NT2/D1 (cell line): ENCODE measurements around the gene ACSF2.

Source experiments
- DNase-seq: peaks from one replicate; pipeline ENCODE4 v3.0.0-alpha.2; 2011; ENCODE audit warnings: low read depth, low spot score
- H3K27me3 ChIP-seq: 2 replicates; pipeline ENCODE4 v1.6.0; 2011; ENCODE audit warnings: mild to moderate bottlenecking; ENCODE audit not compliant: insufficient read length, insufficient read depth
- H3K36me3 ChIP-seq: 2 replicates; pipeline ENCODE4 v1.6.1; 2011; ENCODE audit warnings: mild to moderate bottlenecking, low read length, mixed read lengths; ENCODE audit not compliant: insufficient read depth, insufficient read length
- H3K4me1 ChIP-seq: 2 replicates; pipeline ENCODE4 v1.5.1; 2011; ENCODE audit not compliant: insufficient read depth, insufficient read length
- H3K4me3 ChIP-seq: 2 replicates; pipeline ENCODE4 v1.5.1; 2011; ENCODE audit warnings: low read depth; ENCODE audit not compliant: insufficient read length
- H3K9ac ChIP-seq: 2 replicates; pipeline ENCODE4 v1.6.0; 2011; ENCODE audit warnings: low read depth; ENCODE audit not compliant: insufficient read length
- H3K9me3 ChIP-seq: 2 replicates; pipeline ENCODE4 v1.5.1; 2011; ENCODE audit warnings: mild to moderate bottlenecking, low read length; ENCODE audit not compliant: insufficient read depth
- SUZ12 ChIP-seq: IDR thresholded peaks from 2 replicates; pipeline ENCODE4 v1.6.1; 2011; ENCODE audit not compliant: insufficient read length, insufficient read depth; ENCODE audit errors: extremely low read depth
- YY1 ChIP-seq: IDR thresholded peaks from 2 replicates; pipeline ENCODE4 v1.6.1; 2011; ENCODE audit not compliant: insufficient read length, insufficient read depth
- ZNF274 ChIP-seq: IDR thresholded peaks from 2 replicates; pipeline ENCODE4 v1.6.1; 2011; ENCODE audit warnings: mild to moderate bottlenecking, low read depth, low read length

ACSF2 gene

DNA sequence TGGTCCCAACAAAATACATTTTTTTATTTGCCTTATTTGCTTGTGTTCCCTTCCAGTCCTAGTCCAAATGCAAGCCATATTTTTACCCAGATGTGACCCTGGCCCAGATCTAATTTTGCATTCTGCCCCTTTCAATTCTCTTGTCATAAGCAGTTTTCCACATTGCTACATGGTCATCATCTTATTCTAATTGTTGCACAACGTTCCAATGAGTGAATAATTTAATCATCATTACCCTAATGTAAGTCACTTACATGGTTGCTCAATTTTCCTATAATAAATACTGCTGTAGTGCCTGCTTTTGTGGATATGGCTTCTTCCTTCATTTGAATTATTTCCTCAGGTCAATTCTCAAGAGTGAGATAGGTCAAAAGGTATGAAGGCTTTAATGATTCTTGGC, 65.5 kb downstream of the ACSF2 start:
- Histone ChIP-seq H3K4me1 (peaks cover 2% of the 10 kb centered on the region), H3K9ac (no peak overlapping the region)

DNA sequence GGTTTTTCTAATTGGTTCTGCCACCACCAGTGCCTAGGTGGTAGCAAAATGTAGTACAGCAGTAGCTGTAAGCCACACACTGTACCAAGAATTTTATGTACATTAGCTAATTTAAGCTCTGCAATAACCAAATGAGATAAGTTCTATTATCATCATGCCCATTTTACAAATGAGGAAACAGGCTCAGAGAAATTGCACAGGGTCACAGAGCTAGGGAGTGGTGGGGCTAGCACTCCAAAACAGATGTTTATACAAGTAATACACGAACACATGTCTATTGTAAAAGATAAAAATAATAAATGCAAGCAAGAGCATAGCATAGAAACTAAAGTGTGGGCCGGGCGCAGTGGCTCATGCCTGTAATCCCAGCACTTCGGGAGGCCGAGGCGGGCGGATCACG, 66.2 kb downstream of the ACSF2 start:
- TF ChIP-seq SUZ12 (no peak), ZNF274 (no peak), YY1 (no peak)

More for the DNA sequence above, 65.5 kb downstream of the ACSF2 start:
- Histone ChIP-seq H3K27me3 (no peaks in the 10 kb centered on the region), H3K36me3 (no peaks in the 10 kb centered on the region), H3K4me3 (no peak overlapping the region), H3K9me3 (no peaks in the 10 kb centered on the region)
- no peak for DNase-seq
- TF ChIP-seq YY1 = no peak
- TF ChIP-seq ZNF274 = no peak
- no peak for TF ChIP-seq SUZ12

DNA sequence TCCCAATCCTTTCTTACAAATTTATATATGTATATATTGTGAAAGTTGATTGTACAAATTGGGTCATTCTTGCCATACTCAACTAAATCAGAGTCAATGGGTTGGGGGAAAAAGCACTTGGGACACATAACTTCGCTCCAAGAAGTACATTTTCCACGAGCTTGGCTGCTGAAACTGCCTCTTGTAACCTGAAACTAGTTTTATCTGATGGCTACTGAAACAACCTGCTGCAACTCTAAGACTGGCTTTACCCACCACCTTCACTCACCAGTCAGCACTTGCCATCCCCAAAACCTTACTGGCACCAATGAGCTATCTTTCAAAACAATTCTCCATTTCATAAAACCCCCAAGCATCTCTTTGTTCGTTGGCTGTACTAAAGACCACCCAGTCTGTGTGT, 67.7 kb downstream of the ACSF2 start:
- Histone ChIP-seq H3K4me1 (peaks cover 5% of the 10 kb centered on the region), H3K36me3 (no peaks in the 10 kb centered on the region), H3K27me3 (no peaks in the 10 kb centered on the region), H3K4me3 (no peak overlapping the region), H3K9me3 (no peaks in the 10 kb centered on the region), H3K9ac (no peak overlapping the region)
- no peak for TF ChIP-seq SUZ12
- TF ChIP-seq YY1 = no peak
- no peak for TF ChIP-seq ZNF274
- no peak for DNase-seq

More for the DNA sequence above, 66.2 kb downstream of the ACSF2 start:
- no peak overlapping the region for H3K9ac ChIP-seq
- H3K4me3 ChIP-seq = no peak overlapping the region
- no peaks in the 10 kb centered on the region for H3K9me3 ChIP-seq
- peaks cover 2% of the 10 kb centered on the region for H3K4me1 ChIP-seq
- no peaks in the 10 kb centered on the region for H3K36me3 ChIP-seq
- no peak for DNase-seq
- H3K27me3 ChIP-seq = no peaks in the 10 kb centered on the region

DNA sequence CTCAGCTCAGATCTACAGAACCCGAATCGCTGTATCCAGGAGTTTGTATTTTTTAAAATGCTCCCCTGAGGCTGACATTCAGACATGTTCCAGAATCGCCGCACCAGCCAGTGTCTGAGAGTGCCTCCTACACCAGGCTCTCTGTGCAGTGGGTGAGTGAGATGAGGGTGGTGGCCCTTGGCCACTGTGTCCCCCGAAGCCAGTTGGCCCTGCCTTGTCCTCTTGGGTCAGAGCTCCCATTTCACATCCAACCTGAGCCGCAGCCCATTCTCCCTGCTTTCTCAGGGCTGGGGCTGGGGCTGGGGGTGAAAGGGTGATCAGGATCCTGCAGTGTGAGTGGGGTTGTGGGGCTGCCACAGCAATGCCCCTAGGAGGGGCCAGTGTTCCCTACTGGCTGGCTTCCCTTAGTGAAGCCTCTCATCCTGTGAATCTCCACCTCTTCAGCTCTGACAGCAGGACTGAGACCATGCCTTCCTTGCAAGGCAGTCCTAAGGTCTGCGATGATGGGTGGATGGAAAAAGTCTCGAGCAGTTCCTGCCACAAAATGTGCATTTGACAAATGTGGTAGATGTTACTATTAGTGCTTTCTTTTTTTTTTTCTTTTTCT, 69.3 kb downstream of the ACSF2 start:
- Histone ChIP-seq H3K27me3 (no peaks in the 10 kb centered on the region), H3K4me1 (peaks cover 5% of the 10 kb centered on the region), H3K9me3 (no peaks in the 10 kb centered on the region), H3K36me3 (no peaks in the 10 kb centered on the region), H3K9ac (no peak overlapping the region), H3K4me3 (no peak overlapping the region)
- no peak for TF ChIP-seq YY1
- no peak for TF ChIP-seq SUZ12
- no peak for TF ChIP-seq ZNF274
- DNase-seq = no peak

DNA sequence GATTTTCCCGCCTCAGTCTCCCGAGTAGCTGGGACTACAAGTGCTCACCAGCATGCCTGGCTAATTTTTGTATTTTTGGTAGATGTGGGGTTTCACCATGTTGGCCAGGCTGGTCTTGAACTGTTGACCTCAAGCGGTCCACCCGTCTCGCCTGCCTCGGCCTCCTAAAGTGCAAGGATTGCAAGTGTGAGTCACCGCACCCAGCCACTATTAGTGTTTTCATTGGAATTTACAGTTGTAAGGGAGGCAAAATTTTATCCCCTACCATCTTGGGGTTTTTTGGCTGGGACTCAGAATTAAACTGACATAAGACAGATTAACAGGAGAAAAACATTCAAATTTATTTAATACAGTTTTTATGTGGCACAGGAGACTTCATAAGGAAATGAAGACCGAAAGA, 69.9 kb downstream of the ACSF2 start:
- Histone ChIP-seq H3K4me3 (no peak overlapping the region), H3K9ac (no peak overlapping the region), H3K36me3 (no peaks in the 10 kb centered on the region), H3K9me3 (no peaks in the 10 kb centered on the region), H3K4me1 (peaks cover 5% of the 10 kb centered on the region), H3K27me3 (no peaks in the 10 kb centered on the region)
- TF ChIP-seq SUZ12 = no peak
- no peak for TF ChIP-seq ZNF274
- TF ChIP-seq YY1 = no peak
- no peak for DNase-seq

DNA sequence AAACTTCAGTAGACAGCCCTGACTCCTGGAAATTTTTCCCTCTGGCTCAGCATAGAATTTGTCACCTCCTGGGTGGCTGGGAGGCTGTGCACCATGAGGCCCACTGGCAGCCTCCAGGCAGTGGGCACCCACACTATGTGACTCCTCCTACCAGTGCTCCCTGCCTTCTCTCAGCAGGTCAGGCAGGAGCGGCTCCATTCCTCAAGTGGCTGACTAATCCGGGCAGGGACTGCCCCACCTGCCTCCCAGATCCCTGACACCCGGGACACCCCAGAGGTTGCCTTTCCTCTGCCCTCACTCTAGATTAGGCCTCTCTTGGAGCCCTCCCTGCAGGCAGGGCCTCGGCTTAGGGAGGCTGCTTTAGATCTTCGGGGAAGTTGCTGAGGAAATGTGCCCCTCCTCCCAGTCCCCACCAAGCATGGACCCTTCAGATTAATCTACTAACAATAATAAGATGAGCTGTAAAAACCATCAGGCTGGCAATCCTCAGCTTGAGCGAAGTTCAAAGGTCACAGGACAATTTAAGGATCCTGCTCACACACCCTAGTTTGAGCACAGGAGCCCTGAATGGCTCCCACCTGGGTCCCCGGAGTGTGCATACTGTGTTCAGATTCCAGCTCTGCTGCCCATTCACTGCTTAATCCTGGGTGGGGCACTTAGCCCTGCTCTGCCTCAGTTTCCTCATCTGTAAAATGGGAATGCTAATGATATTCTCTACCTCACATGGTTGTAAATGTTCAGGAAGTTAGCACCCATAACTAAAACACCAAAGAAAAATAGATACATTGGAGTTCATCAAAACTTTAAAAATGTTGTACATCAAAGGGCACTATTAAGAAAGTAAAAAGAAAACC, 72.2 kb downstream of the ACSF2 start:
- Histone ChIP-seq H3K27me3 (no peaks in the 10 kb centered on the region), H3K4me3 (no peak overlapping the region), H3K9me3 (no peaks in the 10 kb centered on the region), H3K4me1 (peaks cover 10% of the 10 kb centered on the region), H3K36me3 (no peaks in the 10 kb centered on the region), H3K9ac (no peak overlapping the region)
- TF ChIP-seq YY1 (no peak), ZNF274 (no peak), SUZ12 (no peak)
- no peak for DNase-seq

DNA sequence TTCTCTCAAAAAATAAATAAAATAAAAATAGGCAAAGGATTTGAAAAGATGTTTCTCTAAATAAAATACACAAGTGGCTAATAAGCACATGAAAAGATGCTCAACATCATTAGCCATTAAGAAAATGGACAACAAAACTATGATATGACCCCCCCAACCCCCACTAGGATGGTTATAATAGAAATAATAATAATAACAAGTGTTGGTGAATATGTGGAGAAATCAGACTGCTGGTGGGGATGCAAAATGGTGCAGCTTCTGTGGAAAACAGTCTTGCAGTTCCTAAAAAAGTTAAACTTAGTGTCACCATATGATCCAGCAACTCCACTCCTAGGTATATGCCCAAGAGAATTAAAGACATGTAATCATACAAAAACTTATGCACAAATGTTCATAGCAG, 73.3 kb downstream of the ACSF2 start:
- Histone ChIP-seq H3K36me3 (no peaks in the 10 kb centered on the region), H3K4me1 (peaks cover 10% of the 10 kb centered on the region), H3K9me3 (no peaks in the 10 kb centered on the region), H3K27me3 (no peaks in the 10 kb centered on the region), H3K4me3 (no peak overlapping the region), H3K9ac (no peak overlapping the region)
- no peak for TF ChIP-seq YY1
- no peak for TF ChIP-seq SUZ12
- no peak for TF ChIP-seq ZNF274
- no peak for DNase-seq
